HuH-7.5 (cell line): ENCODE data around the gene KAT14.
"Not testable (repeated sequence)": the region's sequence is repeated elsewhere in the genome, so short reads cannot be mapped to it uniquely, and the experiment has no call there.

Experiments
- DNase-seq: peaks from one replicate; pipeline ENCODE4 v3.0.0; 2011; ENCODE audit warnings: low spot score

Gene KAT14

DNA sequence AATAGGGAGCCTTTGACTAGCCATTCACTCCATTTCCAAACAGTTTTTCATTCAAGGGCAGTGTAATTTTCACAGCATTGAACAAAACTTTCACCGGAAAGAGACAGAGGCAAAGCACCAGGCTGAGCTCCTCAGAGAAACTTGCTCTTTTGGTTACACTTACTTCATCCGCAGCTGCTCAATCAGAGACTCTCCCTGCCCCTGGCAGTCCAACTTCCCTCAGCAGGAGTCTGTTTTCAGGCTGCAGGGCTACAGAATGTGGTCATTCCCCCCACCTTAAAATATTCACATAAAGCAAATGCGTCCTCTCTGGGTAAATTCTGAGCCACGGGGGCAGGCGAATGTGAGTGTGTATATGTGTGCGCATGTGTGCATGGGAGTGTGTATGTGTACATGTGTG, 80.6 kb downstream of the KAT14 start:
- DNase-seq, result no peak

DNA sequence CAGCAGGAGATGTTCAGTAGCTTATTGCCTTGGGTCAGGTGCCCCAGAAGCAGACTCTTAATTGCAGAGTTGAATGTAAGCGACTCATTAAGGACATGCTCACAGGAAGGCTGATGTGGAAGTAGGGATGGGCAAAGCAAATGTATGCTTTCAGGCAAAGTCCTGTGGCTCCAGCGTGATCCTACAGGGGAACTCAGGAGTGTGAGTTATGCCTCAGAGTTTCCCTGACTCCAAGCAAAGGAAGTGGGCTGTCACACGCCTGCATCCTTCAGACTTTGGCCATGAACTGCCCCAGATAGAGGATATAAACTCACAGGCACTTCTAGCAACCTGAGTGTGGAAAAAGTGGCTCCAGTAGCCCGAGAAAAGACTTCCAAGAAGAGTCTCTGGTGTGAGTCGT, 85.7 kb downstream of the KAT14 start:
- no peak for DNase-seq

DNA sequence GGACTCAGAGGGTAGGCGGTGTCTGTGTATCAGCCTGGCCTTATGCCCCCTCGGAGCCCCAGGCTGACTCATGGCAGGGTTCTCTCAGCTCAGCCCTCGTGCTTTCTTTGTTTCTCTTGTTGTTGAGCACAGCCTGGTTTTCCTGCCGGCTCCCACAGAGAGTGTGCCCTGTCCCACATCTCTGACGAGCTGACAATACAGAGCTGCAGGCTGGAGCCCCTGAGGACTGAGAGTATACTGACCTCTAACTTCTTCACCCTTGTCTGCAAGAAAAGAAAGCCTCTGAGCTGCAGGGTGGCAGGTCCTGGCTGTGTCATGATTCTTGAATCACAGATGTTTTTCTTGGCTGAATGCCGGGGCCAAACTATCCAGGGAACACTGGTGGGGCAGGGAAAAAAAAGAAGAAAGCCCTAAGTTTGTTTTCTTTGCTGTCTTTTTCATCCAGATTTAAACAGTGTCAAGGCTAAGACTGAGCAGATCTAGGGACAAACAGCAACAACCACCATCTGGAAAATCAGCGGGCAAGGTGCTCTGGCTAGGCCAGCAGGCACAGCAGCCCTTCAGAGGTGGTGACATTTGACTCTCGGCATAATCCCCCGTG, 87.4 kb downstream of the KAT14 start:
- DNase-seq, result no peak

DNA sequence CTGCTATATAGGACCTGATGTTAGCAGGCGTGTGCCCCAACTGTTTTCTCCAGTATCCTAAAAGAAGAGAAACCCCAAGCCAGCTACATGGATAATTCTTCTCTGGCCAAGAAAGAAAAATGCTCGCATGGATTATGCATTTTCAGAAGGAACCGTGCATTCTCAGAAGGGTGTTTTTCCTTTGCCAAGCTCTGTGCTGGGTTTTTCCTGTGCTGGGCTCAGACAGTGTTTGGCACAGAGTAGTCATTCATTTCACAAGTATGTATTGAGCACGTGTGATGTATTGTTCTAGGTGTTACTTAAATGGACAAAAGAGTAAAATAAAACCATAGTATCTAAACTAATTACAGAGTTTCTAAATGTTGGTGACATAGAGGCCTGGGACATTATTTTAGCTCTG, 88.0 kb downstream of the KAT14 start:
- no peak for DNase-seq

DNA sequence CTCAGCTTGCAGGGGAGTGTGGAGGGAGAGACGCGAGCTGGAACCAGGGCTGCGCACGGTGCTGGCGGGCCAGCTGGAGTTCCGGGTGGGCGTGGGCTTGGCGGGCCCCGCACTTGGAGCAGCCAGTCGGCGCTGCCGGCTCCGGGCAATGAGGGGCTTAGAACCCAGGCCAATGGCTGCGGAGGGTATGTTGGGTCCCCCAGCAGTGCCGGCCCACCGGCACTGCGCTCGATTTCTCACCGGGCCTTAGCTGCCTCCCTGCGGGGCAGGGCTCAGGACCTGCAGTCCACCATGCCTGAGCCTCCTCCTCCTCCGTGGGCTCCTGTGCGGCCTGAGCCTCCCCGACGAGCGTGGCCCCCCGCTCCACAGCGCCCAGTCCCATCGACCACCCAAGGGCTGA, 89.1 kb downstream of the KAT14 start:
- DNase-seq, result not testable (repeated sequence)

DNA sequence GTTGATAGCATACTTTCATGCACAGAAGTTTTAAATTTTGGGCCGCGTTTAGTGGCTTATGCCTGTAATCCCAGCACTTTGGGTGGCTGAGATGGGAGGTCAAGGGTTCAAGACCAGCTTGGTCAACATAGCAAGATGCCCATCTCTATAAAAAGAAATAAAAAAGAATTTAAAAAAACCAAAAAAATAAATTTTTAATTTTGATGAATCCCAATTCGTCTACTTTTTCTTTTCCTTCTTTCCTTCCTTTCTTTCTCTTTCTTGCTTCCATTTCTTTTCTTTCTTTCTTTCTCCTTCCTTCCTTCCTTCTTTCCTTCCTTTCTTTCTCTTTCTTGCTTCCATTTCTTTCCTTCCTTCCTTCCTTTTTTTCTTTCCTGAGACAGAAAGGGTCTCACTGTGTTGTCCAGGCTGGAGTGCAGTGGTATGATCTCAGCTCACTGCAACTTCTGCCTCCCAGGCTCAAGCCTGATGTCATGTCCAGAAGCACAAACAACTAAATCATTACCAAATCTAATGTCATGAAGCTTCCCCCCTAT, 95.8 kb downstream of the KAT14 start:
- DNase-seq, result no peak
